WI38 (cell line): ENCODE results near the gene MEA1.

Source experiments
- H3K4me3 ChIP-seq: 2 replicates; pipeline ENCODE4 v1.5.1; 2011; ENCODE audit warnings: low read depth, mild to moderate bottlenecking, control low read depth, low read length
- TF ChIP-seq, protein P1 (sequence below): IDR thresholded peaks from 2 replicates; pipeline ENCODE4 v1.5.1; 2012; ENCODE audit warnings: low read depth, mild to moderate bottlenecking, control low read depth, low read length

The MEA1 gene

DNA sequence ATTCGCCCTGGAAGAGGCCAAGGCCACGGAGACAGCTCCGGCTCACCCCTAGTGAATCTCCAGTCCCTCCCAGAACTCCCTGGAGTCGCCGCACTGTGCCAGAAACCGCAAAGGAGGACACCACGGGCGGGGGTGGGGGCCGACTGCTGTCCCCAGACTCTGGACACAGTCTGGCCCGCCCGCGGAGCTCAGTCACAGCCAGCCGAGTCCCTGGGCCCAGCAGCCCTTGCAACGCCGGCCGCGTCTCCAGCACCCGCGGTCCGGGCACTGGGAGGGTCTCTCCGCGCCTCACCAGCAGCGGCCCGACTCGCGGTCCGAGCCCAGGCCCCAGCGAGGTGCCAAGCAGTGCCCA, 35.3 kb downstream of the MEA1 start:
- TF ChIP-seq, protein P1, sequence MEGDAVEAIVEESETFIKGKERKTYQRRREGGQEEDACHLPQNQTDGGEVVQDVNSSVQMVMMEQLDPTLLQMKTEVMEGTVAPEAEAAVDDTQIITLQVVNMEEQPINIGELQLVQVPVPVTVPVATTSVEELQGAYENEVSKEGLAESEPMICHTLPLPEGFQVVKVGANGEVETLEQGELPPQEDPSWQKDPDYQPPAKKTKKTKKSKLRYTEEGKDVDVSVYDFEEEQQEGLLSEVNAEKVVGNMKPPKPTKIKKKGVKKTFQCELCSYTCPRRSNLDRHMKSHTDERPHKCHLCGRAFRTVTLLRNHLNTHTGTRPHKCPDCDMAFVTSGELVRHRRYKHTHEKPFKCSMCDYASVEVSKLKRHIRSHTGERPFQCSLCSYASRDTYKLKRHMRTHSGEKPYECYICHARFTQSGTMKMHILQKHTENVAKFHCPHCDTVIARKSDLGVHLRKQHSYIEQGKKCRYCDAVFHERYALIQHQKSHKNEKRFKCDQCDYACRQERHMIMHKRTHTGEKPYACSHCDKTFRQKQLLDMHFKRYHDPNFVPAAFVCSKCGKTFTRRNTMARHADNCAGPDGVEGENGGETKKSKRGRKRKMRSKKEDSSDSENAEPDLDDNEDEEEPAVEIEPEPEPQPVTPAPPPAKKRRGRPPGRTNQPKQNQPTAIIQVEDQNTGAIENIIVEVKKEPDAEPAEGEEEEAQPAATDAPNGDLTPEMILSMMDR: no peak
- peak overlapping the region; percentile 80 for H3K4me3 ChIP-seq

GRCh38 chr6:42974919-42975505, 38.7 kb downstream of the MEA1 start:
- H3K4me3 ChIP-seq: no peak overlapping the region
- TF ChIP-seq, protein P1: no peak

DNA sequence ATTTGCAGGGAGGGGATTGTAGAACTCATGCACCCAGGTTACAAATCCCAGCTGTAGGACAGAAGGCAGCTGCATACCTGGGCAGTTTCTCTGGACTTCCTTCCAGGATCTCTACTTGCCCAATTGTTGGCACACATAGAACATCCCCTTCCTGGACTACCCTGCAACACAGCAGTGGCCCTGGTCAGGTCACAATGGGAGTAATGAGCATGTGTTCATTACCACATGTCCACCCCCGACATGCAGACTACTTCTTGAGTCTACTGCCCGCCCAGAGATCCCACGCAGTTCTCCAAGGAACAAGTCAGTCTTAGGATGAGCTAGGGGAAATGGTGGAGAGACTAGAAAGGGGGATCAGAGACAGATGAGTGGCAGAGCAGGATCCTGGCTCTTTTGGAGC, 39.8 kb downstream of the MEA1 start:
- TF ChIP-seq, protein P1: no peak
- H3K4me3 ChIP-seq: no peak overlapping the region

DNA sequence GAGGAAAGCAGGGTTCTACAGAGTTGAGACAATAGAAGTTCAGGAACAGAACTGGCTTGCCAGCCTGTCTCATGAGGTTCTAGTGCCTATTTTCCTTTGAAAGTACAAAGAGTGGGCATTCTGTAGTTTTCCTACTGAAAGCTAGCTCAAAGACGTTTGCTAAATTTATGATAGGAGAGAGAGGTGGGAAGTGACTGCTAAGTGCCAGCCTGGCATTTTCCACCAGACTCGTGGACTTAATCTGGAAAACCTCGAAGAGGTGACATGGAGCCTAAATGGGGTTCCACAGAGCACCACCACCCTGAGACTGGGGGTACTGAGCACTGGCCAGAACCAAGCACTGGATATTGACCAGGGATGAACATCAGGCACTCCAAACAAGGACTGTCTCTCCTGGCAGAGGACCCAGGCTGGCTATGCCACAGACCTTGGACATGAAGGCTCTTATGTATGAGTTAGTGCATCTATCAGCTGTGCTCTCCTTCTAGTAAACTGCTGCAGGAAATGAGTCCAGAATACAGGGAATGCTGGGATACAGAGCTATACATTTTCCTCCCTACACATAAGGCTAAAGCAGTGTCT, 41.9 kb downstream of the MEA1 start:
- H3K4me3 ChIP-seq: no peak overlapping the region
- TF ChIP-seq, protein P1: no peak

GRCh38 chr6:42970871-42971612, 42.7 kb downstream of the MEA1 start:
- TF ChIP-seq, protein P1: no peak
- no peak overlapping the region for H3K4me3 ChIP-seq

DNA sequence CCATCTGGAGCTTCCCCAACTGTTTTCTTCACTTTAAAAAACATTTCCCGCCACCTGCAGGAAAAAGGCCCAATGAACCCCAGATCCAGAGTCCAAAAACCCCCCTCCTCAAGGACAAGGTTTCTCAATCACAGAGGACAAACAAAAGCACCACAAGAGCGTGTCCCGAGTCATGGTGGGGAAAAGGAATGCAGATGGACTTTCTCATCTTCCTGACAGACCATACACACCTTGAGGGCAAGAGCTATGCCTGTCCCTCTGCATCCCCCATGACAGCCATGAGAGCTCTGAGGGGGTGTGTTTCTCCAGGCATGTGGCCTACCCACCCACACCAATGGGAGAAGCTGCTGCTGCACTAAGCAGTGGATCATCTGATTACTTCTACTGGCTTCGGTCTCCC, 43.8 kb downstream of the MEA1 start:
- no peak overlapping the region for H3K4me3 ChIP-seq
- TF ChIP-seq, protein P1: no peak

DNA sequence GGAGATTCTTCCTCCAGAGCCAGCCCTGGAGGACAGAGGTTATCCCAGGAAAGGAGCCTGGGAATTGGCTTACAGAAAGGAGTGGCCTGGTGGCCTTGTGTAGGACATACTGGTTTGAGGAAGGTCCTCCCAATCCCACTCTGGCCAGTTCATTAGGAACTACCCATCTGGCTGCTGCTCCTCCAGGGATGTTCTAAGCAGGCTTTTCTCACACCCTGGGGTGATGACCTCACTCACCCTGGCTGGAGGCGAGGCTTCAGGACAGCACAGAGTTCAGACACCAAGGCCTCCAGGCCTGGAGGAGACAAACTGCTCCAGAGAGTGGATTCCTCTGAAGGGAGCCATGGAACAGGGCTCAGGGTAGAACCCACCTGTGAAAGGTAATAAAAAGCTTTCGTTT, 44.3 kb downstream of the MEA1 start:
- no peak overlapping the region for H3K4me3 ChIP-seq
- TF ChIP-seq, protein P1: no peak
